K562 (cell line): ENCODE measurements around the gene APBB2. TPM values are rescaled to one million over a fixed set of nuclear protein-coding genes. Genes with fewer than 3 reads are reported as not detected.

Source experiments
- ATAC-seq: fragments of 200-7000 bp; cut with Tn5 transposase; 3 replicates; pipeline ENCODE4 v1.9.1; 2020; ENCODE audit warnings: moderate library complexity
- BruUV-seq: library from RNA; stranded (reverse); fragments of 400-500 nt; replicated peaks from 2 replicates; lab custom pipeline; 2021; lab: Mats Ljungman, UMichigan
- CTCF ChIA-PET: fragments of 300-600 bp; formaldehyde crosslinking; extraction: SDS; loops from one replicate; lab custom pipeline; 2021; ENCODE audit warnings: low intra/inter-chr PET ratio; lab: Yijun Ruan, JAX
- POLR2A ChIA-PET: fragments of 300-600, 350-650 bp; sonication (Branson Sonifier 250); formaldehyde crosslinking; extraction: SDS; loops from one replicate; lab custom pipeline; 2021; ENCODE audit warnings: antibody characterized with exemption, inconsistent platforms; lab: Yijun Ruan, JAX
- DNase-seq, 4 experiments: peaks; one replicate each; pipeline versions ENCODE4 v3.0.0 to v3.0.0-alpha.2; 2011 to 2018; ENCODE audit warnings: low spot score in 3 of 4, mixed read lengths in 3 of 4; ENCODE audit errors: extremely low read depth in 1 of 4
- FAIRE-seq: peaks from 2 replicates; lab custom pipeline; 2011; peaks lifted over from hg19 to GRCh38; lab: Jason Lieb, UNC
- H2AFZ ChIP-seq: 2 replicates; pipeline ENCODE4 v1.6.0; 2011; ENCODE audit warnings: low read depth, low read length, control low read depth, inconsistent platforms
- H3K27ac ChIP-seq: fragments of 200-600 bp; 3 replicates; pipeline ENCODE4 v1.8.0; 2011; ENCODE audit warnings: low read depth, mild to moderate bottlenecking, control low read depth, inconsistent platforms, low read length, moderate library complexity, mixed read lengths; ENCODE audit errors: extremely low read depth
- H3K27me3 ChIP-seq, 2 experiments: fragments of 300-600 bp in 1 of 2; 2 replicates in 1 of 2; 3 replicates in 1 of 2; pipeline versions ENCODE4 v1.6.0 to v1.8.0; 2011; ENCODE audit warnings: inconsistent platforms in 2 of 2, low read length in 2 of 2, mild to moderate bottlenecking in 1 of 2, mixed read lengths in 1 of 2, moderate library complexity in 1 of 2; ENCODE audit not compliant: control insufficient read depth in 2 of 2, insufficient read depth in 2 of 2
- H3K36me3 ChIP-seq: fragments of 300-600 bp; 3 replicates; pipeline ENCODE4 v1.8.0; 2011; ENCODE audit warnings: mild to moderate bottlenecking, low read length, inconsistent platforms; ENCODE audit not compliant: control insufficient read depth, insufficient read depth
- H3K4me1 ChIP-seq, 2 experiments: fragments of 200-600 bp in 1 of 2; replicated peaks in 1 of 2; 2 replicates in 1 of 2; 3 replicates in 1 of 2; pipeline versions ENCODE4 v1.5.1 to v1.8.0; 2011; ENCODE audit warnings: inconsistent platforms in 2 of 2, low read length in 2 of 2, mild to moderate bottlenecking in 1 of 2, mixed read lengths in 1 of 2, moderate library complexity in 1 of 2; ENCODE audit not compliant: control insufficient read depth in 2 of 2, insufficient read depth in 2 of 2
- H3K4me2 ChIP-seq: 2 replicates; pipeline ENCODE4 v1.6.1; 2011; ENCODE audit warnings: low read length, control low read depth, inconsistent platforms, mixed read lengths; ENCODE audit not compliant: insufficient read depth
- H3K4me3 ChIP-seq: fragments of 200-600 bp; sonication (generic), shearing (Covaris generic); 2 replicates; pipeline ENCODE4 v1.5.1; 2016; ENCODE audit warnings: control low read depth, inconsistent platforms
- H3K79me2 ChIP-seq: fragments of 200-600 bp; 3 replicates; pipeline ENCODE4 v1.8.0; 2011; ENCODE audit warnings: low read length, inconsistent platforms; ENCODE audit not compliant: control insufficient read depth, insufficient read depth
- H3K9ac ChIP-seq, 2 experiments: 2 replicates each; pipeline versions ENCODE4 v1.6.0 to v1.6.1; 2011; ENCODE audit warnings: low read depth in 2 of 2, low read length in 2 of 2, control low read depth in 1 of 2, inconsistent platforms in 1 of 2, mild to moderate bottlenecking in 1 of 2, mixed read lengths in 1 of 2; ENCODE audit not compliant: insufficient read depth in 1 of 2
- H3K9me1 ChIP-seq: one replicate; pipeline ENCODE4 v1.6.0; 2011; ENCODE audit warnings: inconsistent platforms, mild to moderate bottlenecking, low read length, moderate library complexity; ENCODE audit not compliant: control insufficient read depth, insufficient read depth
- H3K9me3 ChIP-seq: replicated peaks from 2 replicates; pipeline ENCODE4 v1.5.1; 2011; ENCODE audit warnings: low read depth, low read length, inconsistent platforms; ENCODE audit not compliant: control insufficient read depth, insufficient read depth
- H4K20me1 ChIP-seq: replicated peaks from 2 replicates; pipeline ENCODE4 v1.6.1; 2011; ENCODE audit warnings: low read length, inconsistent platforms, mixed read lengths; ENCODE audit not compliant: control insufficient read depth, insufficient read depth
- EHMT2 ChIP-seq: fragments of 450-650 bp; IDR thresholded peaks from 2 replicates; pipeline ENCODE4 v1.6.1; 2018; ENCODE audit warnings: antibody characterized with exemption
- ETV6 ChIP-seq, 3 experiments: fragments of 150-350 bp in 1 of 3; sonication (generic) in 1 of 3; formaldehyde crosslinking in 1 of 3; IDR thresholded peaks; 2 replicates each; pipeline versions ENCODE4 v1.6.1 to v1.8.0; 2014 to 2022; ENCODE audit warnings: borderline replicate concordance in 2 of 3, low read depth in 2 of 3, antibody characterized with exemption in 1 of 3, low read length in 1 of 3, mild to moderate bottlenecking in 1 of 3, missing genetic modification reagents in 1 of 3
- FUS ChIP-seq: fragments of 200-400 bp; formaldehyde crosslinking; optimal IDR thresholded peaks from 2 replicates; pipeline ENCODE3; 2017; ENCODE audit warnings: low read depth, low read length
- KLF6 ChIP-seq: fragments of 250-450 bp; sonication (Bioruptor Pico); IDR thresholded peaks from 2 replicates; pipeline ENCODE4 v1.4.0; 2020; ENCODE audit warnings: mild to moderate bottlenecking, moderate library complexity, borderline replicate concordance
- NCOR1 ChIP-seq: fragments of 450-650 bp; IDR thresholded peaks from 2 replicates; pipeline ENCODE4 v1.6.1; 2016; ENCODE audit warnings: mild to moderate bottlenecking, moderate library complexity
- PURB ChIP-seq: sonication (generic); formaldehyde crosslinking; IDR thresholded peaks from 2 replicates; pipeline ENCODE4 v1.9.0; 2021; ENCODE audit warnings: low read depth, mild to moderate bottlenecking, missing genetic modification reagents
- STAG1 ChIP-seq: sonication (generic); formaldehyde crosslinking; IDR thresholded peaks from 2 replicates; pipeline ENCODE4 v1.5.0; 2020; ENCODE audit warnings: missing genetic modification reagents, borderline replicate concordance
- TRIM28 ChIP-seq: fragments of 450-650 bp; IDR thresholded peaks from 2 replicates; pipeline ENCODE4 v1.6.1; 2017
- TSHZ1 ChIP-seq: fragments of 250-450 bp; sonication (Bioruptor Pico); IDR thresholded peaks from 2 replicates; pipeline ENCODE4 v1.4.0; 2020; ENCODE audit warnings: mild to moderate bottlenecking, moderate library complexity
- ZNF239 ChIP-seq: fragments of 250-450 bp; sonication (Bioruptor Pico); IDR thresholded peaks from 2 replicates; pipeline ENCODE4 v1.4.0; 2020; ENCODE audit warnings: mild to moderate bottlenecking
- ZNF76 ChIP-seq: fragments of 250-450 bp; sonication (Bioruptor Pico); IDR thresholded peaks from 2 replicates; pipeline ENCODE4 v1.4.0; 2020; ENCODE audit warnings: mild to moderate bottlenecking, moderate library complexity, borderline replicate concordance
- ZNF780A ChIP-seq: fragments of 250-450 bp; sonication (Bioruptor Pico); IDR thresholded peaks from 2 replicates; pipeline ENCODE4 v1.5.0; 2021; ENCODE audit warnings: mild to moderate bottlenecking
- WGBS: fragments of 100-300 bp; shearing (Covaris generic); methylation state at CpG from one replicate; pipeline ENCODE4 v1.1.6; 2016; ENCODE audit warnings: low coverage, mixed read lengths; ENCODE audit not compliant: insufficient coverage; ENCODE audit errors: missing lambda C conversion rate; 5-methylcytosine and 5-hydroxymethylcytosine counted together
- in situ Hi-C: fragments of 300-500 bp; cut with MboI; formaldehyde crosslinking; loops from 4 replicates; pipeline ENCODE4 v1.15.0; 2018; ENCODE audit warnings: inconsistent platforms, mixed read lengths
- intact Hi-C: fragments of 100-400 bp; cut with micrococcal nuclease; formaldehyde crosslinking; loops from 2 replicates; pipeline ENCODE4 v1.14.2; 2022
- polyA plus RNA-seq, 8 experiments: library from polyadenylated mRNA; depleted of rRNA in 4 of 8; stranded (reverse) in 5 of 8; unstranded in 3 of 8; fragments of >200 nt; fragmentation: Nextera tagmentation in 2 of 8; fragmentation: Illumina TruSeq in 1 of 8; extraction: Ambion mirVana in 2 of 8; extraction: Trizol in 1 of 8; gene quantifications; 2 replicates each; pipeline versions ENCODE4 v1.2.1 to v1.2.3, GENCODE V29; 2011 to 2014; ENCODE audit warnings: inconsistent platforms in 1 of 8, missing spikeins in 1 of 8
- total RNA-seq, 7 experiments: library from RNA; depleted of rRNA in 6 of 7; stranded (reverse); fragments of >200 nt in 6 of 7; fragmentation: Illumina TruSeq in 2 of 7; extraction: Trizol in 2 of 7; gene quantifications; 2 replicates each; pipeline versions ENCODE4 v1.2.1 to v1.2.3, GENCODE V29; 2011 to 2021; ENCODE audit warnings: low replicate concordance in 1 of 7
- TF ChIP-seq, protein P1 (sequence below): fragments of 250-450 bp; sonication (Bioruptor Pico); IDR thresholded peaks from 2 replicates; pipeline ENCODE4 v1.4.0; 2020; ENCODE audit warnings: borderline replicate concordance

Gene APBB2
- total and polyA plus RNA-seq, 9 of the 15 experiments (the other 6 are each of a cell fraction or from before 2014, with no cell fraction given), result 0.08 to 2.1 (median 1.4) TPM

- Histone ChIP-seq H4K20me1 (no peaks in the 10 kb centered on the region), H3K9ac (no peak overlapping the region), H3K4me1 (no peaks in the 10 kb centered on the region), H3K9me1 (no peaks in the 10 kb centered on the region), H3K27ac (no peak overlapping the region)
- BruUV-seq, result no TSS peak
- in situ Hi-C loops, result no loop called here
- TF ChIP-seq PURB (CRISPR knock-in tag) (no peak), ETV6 (IDR thresholded peaks at IDR 0.05; ENCODE audit: borderline replicate concordance in 1 of 2, low read depth in 2 of 2, low read length in 1 of 2) (no peak), ETV6 (CRISPR knock-in tag; IDR thresholded peaks at IDR 0.05; ENCODE audit: borderline replicate concordance) (no peak), FUS (no peak), EHMT2 (no peak), TRIM28 (no peak), STAG1 (CRISPR knock-in tag) (no peak), TSHZ1 (CRISPR knock-in tag) (no peak), ZNF780A (CRISPR knock-in tag) (no peak), KLF6 (no peak), ZNF76 (CRISPR knock-in tag) (no peak), NCOR1 (no peak), ZNF239 (CRISPR knock-in tag) (no peak)
- TF ChIP-seq, protein P1, sequence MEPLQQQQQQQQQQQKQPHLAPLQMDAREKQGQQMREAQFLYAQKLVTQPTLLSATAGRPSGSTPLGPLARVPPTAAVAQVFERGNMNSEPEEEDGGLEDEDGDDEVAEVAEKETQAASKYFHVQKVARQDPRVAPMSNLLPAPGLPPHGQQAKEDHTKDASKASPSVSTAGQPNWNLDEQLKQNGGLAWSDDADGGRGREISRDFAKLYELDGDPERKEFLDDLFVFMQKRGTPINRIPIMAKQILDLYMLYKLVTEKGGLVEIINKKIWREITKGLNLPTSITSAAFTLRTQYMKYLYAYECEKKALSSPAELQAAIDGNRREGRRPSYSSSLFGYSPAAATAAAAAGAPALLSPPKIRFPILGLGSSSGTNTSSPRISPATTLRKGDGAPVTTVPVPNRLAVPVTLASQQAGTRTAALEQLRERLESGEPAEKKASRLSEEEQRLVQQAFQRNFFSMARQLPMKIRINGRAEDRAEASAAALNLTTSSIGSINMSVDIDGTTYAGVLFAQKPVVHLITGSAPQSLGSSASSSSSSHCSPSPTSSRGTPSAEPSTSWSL (CRISPR knock-in tag), result no peak
- TF ChIP-seq, all 486 proteins: peak for 0
- H3K27me3 ChIP-seq, result no peaks in the 10 kb centered on the region; a peak in 1 of 5 replicates
- WGBS, result 0% methylated on average over 1 of the region's 1 CpG
- no peak overlapping the region for H3K4me2 ChIP-seq
- CTCF ChIA-PET, result no interaction called here
- ATAC-seq, result no peak
- no peaks in the 10 kb centered on the region for H3K36me3 ChIP-seq
- no peaks in the 10 kb centered on the region for H3K9me3 ChIP-seq
- H3K79me2 ChIP-seq, result no peaks in the 10 kb centered on the region
- FAIRE-seq, result no peak
- H2AFZ ChIP-seq, result no peak overlapping the region
- POLR2A ChIA-PET, result no interaction called here
- intact Hi-C loops, result no loop called here
- no peak overlapping the region for H3K4me3 ChIP-seq
- DNase-seq, result no peak
These were observed 38.0 kb downstream of the APBB2 start for GRCh38 chr4:41176340-41176739.
